ENCODE data around the gene TMEM217. TPM values are rescaled to one million over a fixed set of nuclear protein-coding genes. Genes with fewer than 3 reads are reported as not detected.

TMEM217 gene
- total RNA-seq (2012; rRNA removed) (1.4 TPM in 2 replicates), polyA plus RNA-seq (2012; rRNA removed) (2.5 and 3.5 TPM in 2 replicates), Bru-seq, nascent RNA (percentile 61 among the genes with signal in this experiment), BruChase-seq, experiment 1, labeled RNA remaining after a 6-hour chase (percentile 75 among the genes with signal in this experiment), BruChase-seq, experiment 2, labeled RNA remaining after a 2-hour chase (percentile 67 among the genes with signal in this experiment)
- 0.83 and 2.4 TPM in 2 replicates for polyA plus RNA-seq (2012; cell fraction: cytosol; rRNA removed)
- polyA plus RNA-seq (2012; cell fraction: nucleus; rRNA removed; ENCODE audit: low replicate concordance): 2.2 and 9.6 TPM in 2 replicates
- long read RNA-seq, partial matches to known transcripts: 2 of 4 reads
- long read RNA-seq, other reads (novel, unspliced or antisense): 1 of 4 reads

- ATAC-seq (ENCODE audit: low read depth): peak; percentile 99
- ChIA-PET POLR2A (ENCODE audit: unreplicated experiment) (interaction anchor here (0.5 to 1.3 kb wide), 3 partner anchors 9 to 581 kb away, joined by 3 to 14 read pairs (median 3); no protein-coding TSS in a partner anchor), CTCF (interaction anchor here (0.7 kb wide), 1 partner anchor 240 kb away, joined by 3 read pairs; no protein-coding TSS in a partner anchor)
- H3K4me1 ChIP-seq (ENCODE audit: control insufficient read depth, insufficient read depth, low read length): peaks cover 4% of the 10 kb centered on the region
- no peaks in the 10 kb centered on the region for H3K9me1 ChIP-seq (ENCODE audit: insufficient read depth, low read length)
- H3K9me3 ChIP-seq (ENCODE audit: control insufficient read depth, insufficient read depth, low read length): no peaks in the 10 kb centered on the region
- dilution Hi-C loops (cut with HindIII; ENCODE audit: low sequenced_read_pairs, unreplicated experiment): no loop called here
- H3K4me3 ChIP-seq (ENCODE audit: insufficient read depth, low read depth, low read length): peak within 1 kb of the TSS; percentile 92
- H3K9ac ChIP-seq (ENCODE audit: low read depth, low read length): peak within 1 kb of the TSS; percentile 86
- DNase-seq: peak; percentile 93
- peak within 1 kb of the TSS; percentile 92 for H3K4me2 ChIP-seq (ENCODE audit: low read depth, low read length)
- H3K18ac ChIP-seq (ENCODE audit: low read depth, low read length): peak within 1 kb of the TSS; percentile 55
- no peak within 1 kb of the TSS for H2BK20ac ChIP-seq (ENCODE audit: low read depth, low read length)
- H2AK9ac ChIP-seq (replicated peaks; ENCODE audit: low read depth, low read length, poor library complexity): peak within 1 kb of the TSS; percentile 95
- H3K27me3 ChIP-seq (ENCODE audit: control insufficient read depth, insufficient read depth, low read length): no peaks in the 10 kb centered on the region
- peak within 1 kb of the TSS; percentile 78 for H2BK5ac ChIP-seq (ENCODE audit: low read depth, low read length, poor library complexity, severe bottlenecking)
- WGBS, 2 experiments (ENCODE audit: extremely low coverage in 2 of 2, insufficient read length in 1 of 2): 3% methylated on average over 8 of the region's 45 CpGs; no CpG with 5 or more reads in 1 of the 2 experiments
- peak within 1 kb of the TSS; percentile 76 for H4K5ac ChIP-seq (ENCODE audit: low read depth, low read length)
- peak within 1 kb of the TSS; percentile 88 for H3K23ac ChIP-seq (ENCODE audit: low read depth, low read length)
- peak within 1 kb of the TSS; percentile 74 for H4K91ac ChIP-seq (ENCODE audit: insufficient read depth, low read depth, low read length)
- H3K27ac ChIP-seq (ENCODE audit: insufficient read depth, low read length): peak within 1 kb of the TSS; percentile 80
- peak within 1 kb of the TSS; percentile 83 for H3K56ac ChIP-seq (ENCODE audit: extremely low read depth, insufficient read depth, low read length)
- peak; percentile 37; the same call in 1 of the 2 replicates for TF ChIP-seq MAZ (IDR thresholded peaks at IDR 0.05; ENCODE audit: borderline replicate concordance, low read depth, low read length)
- no peak for TF ChIP-seq USF2 (IDR thresholded peaks at IDR 0.05; ENCODE audit: low read depth, low read length)
- peak; percentile 73; the same call in 1 of the 2 replicates for TF ChIP-seq POLR2A (IDR thresholded peaks at IDR 0.05; ENCODE audit: low read depth, low read length)
- TF ChIP-seq NFE2L2 (IDR thresholded peaks at IDR 0.05; ENCODE audit: low read depth, low read length): no peak
- TF ChIP-seq CTCF (conservative IDR thresholded peaks at IDR 0.05; ENCODE audit: low read depth, low read length): no peak
- no peak for TF ChIP-seq CEBPB (IDR thresholded peaks at IDR 0.05; ENCODE audit: low read depth, low read length)
- TF ChIP-seq SMC3 (IDR thresholded peaks at IDR 0.05; ENCODE audit: low read depth, low read length): no peak
- TF ChIP-seq CHD1 (IDR thresholded peaks at IDR 0.05; ENCODE audit: low read depth, low read length): peak; percentile 26; the same call in 1 of the 2 replicates
- TF ChIP-seq FOS (IDR thresholded peaks at IDR 0.05; ENCODE audit: low read depth, low read length): peak; percentile 39; the same call in 1 of the 2 replicates
- H2AFZ ChIP-seq (replicated peaks; ENCODE audit: low read length, poor library complexity): peak within 1 kb of the TSS; percentile 97
- H3K14ac ChIP-seq (replicated peaks; ENCODE audit: low read depth, low read length): peak within 1 kb of the TSS; percentile 88
- peak within 1 kb of the TSS; percentile 60 to 91 for H4K8ac ChIP-seq (ENCODE audit: low read depth in 2 of 2, low read length in 2 of 2)
- H2BK120ac ChIP-seq (ENCODE audit: low read depth, low read length): peak within 1 kb of the TSS; percentile 74
- H2BK15ac ChIP-seq (ENCODE audit: low read depth, low read length): peak within 1 kb of the TSS; percentile 22; the same call in 2 of the 3 replicates
- peak within 1 kb of the TSS; percentile 90 for H3K4ac ChIP-seq (ENCODE audit: low read depth, low read length)
- in situ Hi-C loops (cut with MboI; ENCODE audit: low sequenced_read_pairs): no loop called here
- BruUV-seq (replicated peaks): no TSS peak
- no peaks in the 10 kb centered on the region for H3K36me3 ChIP-seq (ENCODE audit: control insufficient read depth, insufficient read depth, low read length)
- 0 out of 2 replicates have a peak, but pooled peaks cover under 1% of the 10 kb centered on the region for H4K20me1 ChIP-seq (ENCODE audit: insufficient read depth, low read length)
- intact Hi-C loops (cut with micrococcal nuclease): loop anchor here (1.0 to 2.0 kb wide), 2 partner anchors 36 to 51 kb away; no protein-coding TSS in a partner anchor
- peaks cover 20 to 43% of the 10 kb centered on the region in 2 experiments for H3K79me1 ChIP-seq (ENCODE audit: low read depth in 1 of 2, low read length in 2 of 2)
- peak within 1 kb of the TSS; percentile 17; the same call in 1 of the 2 replicates for H2AK5ac ChIP-seq (ENCODE audit: low read depth, low read length)
Observed at GRCh38 chr6:37257634-37258404, at the start of gene TMEM217, which contains the start of gene TBC1D22B. TMEM217 (minus strand) TSS chr6:37258144; CDS start chr6:37219030, 39,114 bp downstream. TBC1D22B (plus strand) TSS chr6:37257772; CDS start chr6:37257918, 146 bp downstream.

Data from IMR-90 (cell line).